OCI-LY1 (cell line): ENCODE data around the gene ATF7IP.

Experiments used
- H2AFZ ChIP-seq: fragments of 200-600 bp; sonication (generic), shearing (Covaris generic); 2 replicates; pipeline ENCODE4 v1.6.0; 2014; ENCODE audit warnings: antibody characterized with exemption, mild to moderate bottlenecking, low read length
- H3F3A ChIP-seq: fragments of 200-600 bp; sonication (generic), shearing (Covaris generic); 2 replicates; pipeline ENCODE4 v1.6.0; 2014; ENCODE audit warnings: mild to moderate bottlenecking, antibody characterized with exemption, low read length, moderate library complexity; ENCODE audit not compliant: insufficient read depth
- H3K27ac ChIP-seq: fragments of 200-600 bp; sonication (generic); 2 replicates; pipeline ENCODE4 v1.5.1; 2014; ENCODE audit warnings: low read length, mixed run types, mild to moderate bottlenecking, low read depth; ENCODE audit not compliant: poor library complexity, severe bottlenecking
- H3K27me3 ChIP-seq: fragments of 200-600 bp; sonication (generic); 2 replicates; pipeline ENCODE4 v1.6.0; 2014; ENCODE audit warnings: antibody characterized with exemption, mild to moderate bottlenecking, low read length, moderate library complexity; ENCODE audit not compliant: insufficient read depth
- H3K36me3 ChIP-seq: fragments of 200-600 bp; sonication (generic); 2 replicates; pipeline ENCODE4 v1.6.1; 2014; ENCODE audit warnings: mild to moderate bottlenecking, antibody characterized with exemption, low read length, moderate library complexity, mixed read lengths; ENCODE audit not compliant: insufficient read depth
- H3K4me1 ChIP-seq: fragments of 200-600 bp; sonication (generic); 2 replicates; pipeline ENCODE4 v1.5.1; 2014; ENCODE audit warnings: mild to moderate bottlenecking, low read length, moderate library complexity; ENCODE audit not compliant: insufficient read depth, severe bottlenecking
- H3K4me2 ChIP-seq: fragments of 200-600 bp; sonication (generic), shearing (Covaris generic); 2 replicates; pipeline ENCODE4 v1.6.1; 2014; ENCODE audit warnings: low read length
- H3K4me3 ChIP-seq: fragments of 200-600 bp; sonication (generic); 2 replicates; pipeline ENCODE4 v1.5.1; 2014; ENCODE audit warnings: low read length, low read depth, mild to moderate bottlenecking, mixed read lengths; ENCODE audit not compliant: poor library complexity, severe bottlenecking
- H3K79me2 ChIP-seq: fragments of 200-600 bp; shearing (Covaris generic); 2 replicates; pipeline ENCODE4 v1.6.1; 2016; ENCODE audit warnings: mixed run types, low read length, mixed read lengths; ENCODE audit not compliant: insufficient read depth
- H3K9ac ChIP-seq: fragments of 200-600 bp; sonication (generic), shearing (Covaris generic); 2 replicates; pipeline ENCODE4 v1.6.1; 2014; ENCODE audit warnings: mild to moderate bottlenecking, low read length, mixed read lengths
- H3K9me2 ChIP-seq: fragments of 200-600 bp; sonication (generic), shearing (Covaris generic); 2 replicates; pipeline ENCODE4 v1.6.1; 2014; ENCODE audit warnings: low read depth, mild to moderate bottlenecking, low read length, mixed read lengths
- H3K9me3 ChIP-seq: fragments of 200-600 bp; shearing (Covaris generic); 2 replicates; pipeline ENCODE4 v1.6.1; 2014; ENCODE audit warnings: low read length, mixed read lengths
- H4K20me1 ChIP-seq: fragments of 200-600 bp; sonication (generic), shearing (Covaris generic); 2 replicates; pipeline ENCODE4 v1.6.0; 2016; ENCODE audit warnings: mild to moderate bottlenecking, low read length; ENCODE audit not compliant: insufficient read depth
- EZH2 ChIP-seq: fragments of 200-600 bp; sonication (generic), shearing (Covaris generic); IDR thresholded peaks from 2 replicates; pipeline ENCODE4 v1.8.0; 2017; ENCODE audit warnings: borderline replicate concordance, mixed run types, mild to moderate bottlenecking, antibody characterized with exemption, low read length, moderate library complexity, mixed read lengths
- TF ChIP-seq, protein P1 (sequence below): fragments of 200-600 bp; sonication (generic), shearing (Covaris generic); IDR thresholded peaks from 2 replicates; pipeline ENCODE4 v1.5.1; 2017; ENCODE audit warnings: mild to moderate bottlenecking, antibody characterized with exemption, low read length, moderate library complexity, mixed read lengths

Gene ATF7IP

DNA sequence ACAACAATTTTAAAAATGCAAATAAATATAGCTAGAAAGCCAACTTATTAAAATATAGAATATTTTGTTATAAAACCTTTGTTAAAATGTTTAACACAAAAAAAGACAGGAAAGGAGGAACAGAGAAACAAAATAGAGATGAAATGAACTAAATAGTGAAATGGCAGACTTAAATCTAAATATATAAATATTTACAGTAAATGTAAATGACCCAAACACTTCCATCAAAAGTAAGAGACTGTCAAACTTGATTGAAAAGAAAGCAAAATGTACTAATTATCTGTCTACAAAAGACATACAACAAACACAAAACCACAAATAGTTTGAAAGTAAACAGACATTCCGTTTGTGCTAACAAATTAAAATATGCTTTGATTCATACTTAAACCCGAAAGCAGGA, 160.5 kb downstream of the ATF7IP start:
- H4K20me1 ChIP-seq, result no peaks in the 10 kb centered on the region
- no peak overlapping the region for H3K9ac ChIP-seq
- H3K4me1 ChIP-seq, result no peaks in the 10 kb centered on the region
- H3K4me2 ChIP-seq, result no peak overlapping the region
- H3K27me3 ChIP-seq, result no peaks in the 10 kb centered on the region
- H3F3A ChIP-seq, result no peaks in the 10 kb centered on the region
- H3K36me3 ChIP-seq, result no peaks in the 10 kb centered on the region; the same call in 1 of the 2 replicates
- H2AFZ ChIP-seq, result no peak overlapping the region
- H3K4me3 ChIP-seq, result no peak overlapping the region
- H3K27ac ChIP-seq, result no peak overlapping the region
- H3K9me3 ChIP-seq, result peaks cover 18% of the 10 kb centered on the region
- H3K79me2 ChIP-seq, result no peaks in the 10 kb centered on the region
- no peaks in the 10 kb centered on the region for H3K9me2 ChIP-seq
- TF ChIP-seq, protein P1, sequence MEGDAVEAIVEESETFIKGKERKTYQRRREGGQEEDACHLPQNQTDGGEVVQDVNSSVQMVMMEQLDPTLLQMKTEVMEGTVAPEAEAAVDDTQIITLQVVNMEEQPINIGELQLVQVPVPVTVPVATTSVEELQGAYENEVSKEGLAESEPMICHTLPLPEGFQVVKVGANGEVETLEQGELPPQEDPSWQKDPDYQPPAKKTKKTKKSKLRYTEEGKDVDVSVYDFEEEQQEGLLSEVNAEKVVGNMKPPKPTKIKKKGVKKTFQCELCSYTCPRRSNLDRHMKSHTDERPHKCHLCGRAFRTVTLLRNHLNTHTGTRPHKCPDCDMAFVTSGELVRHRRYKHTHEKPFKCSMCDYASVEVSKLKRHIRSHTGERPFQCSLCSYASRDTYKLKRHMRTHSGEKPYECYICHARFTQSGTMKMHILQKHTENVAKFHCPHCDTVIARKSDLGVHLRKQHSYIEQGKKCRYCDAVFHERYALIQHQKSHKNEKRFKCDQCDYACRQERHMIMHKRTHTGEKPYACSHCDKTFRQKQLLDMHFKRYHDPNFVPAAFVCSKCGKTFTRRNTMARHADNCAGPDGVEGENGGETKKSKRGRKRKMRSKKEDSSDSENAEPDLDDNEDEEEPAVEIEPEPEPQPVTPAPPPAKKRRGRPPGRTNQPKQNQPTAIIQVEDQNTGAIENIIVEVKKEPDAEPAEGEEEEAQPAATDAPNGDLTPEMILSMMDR, result no peak
- TF ChIP-seq EZH2, result no peak

GRCh38 chr12:14532152-14532551, 166.7 kb downstream of the ATF7IP start:
- no peak overlapping the region for H3K4me3 ChIP-seq
- H3K9me3 ChIP-seq, result no peaks in the 10 kb centered on the region
- H3K27ac ChIP-seq, result no peak overlapping the region
- H3K9me2 ChIP-seq, result no peaks in the 10 kb centered on the region
- TF ChIP-seq EZH2, result no peak
- TF ChIP-seq, protein P1, result no peak
- no peaks in the 10 kb centered on the region for H4K20me1 ChIP-seq
- 0 out of 2 replicates have a peak overlapping the region, but pooled peaks have one; percentile 41 for H2AFZ ChIP-seq
- no peaks in the 10 kb centered on the region for H3K27me3 ChIP-seq
- no peaks in the 10 kb centered on the region for H3K36me3 ChIP-seq
- H3F3A ChIP-seq, result no peaks in the 10 kb centered on the region
- no peak overlapping the region for H3K4me2 ChIP-seq
- no peak overlapping the region for H3K9ac ChIP-seq
- H3K4me1 ChIP-seq, result peaks cover 4% of the 10 kb centered on the region
- H3K79me2 ChIP-seq, result no peaks in the 10 kb centered on the region

DNA sequence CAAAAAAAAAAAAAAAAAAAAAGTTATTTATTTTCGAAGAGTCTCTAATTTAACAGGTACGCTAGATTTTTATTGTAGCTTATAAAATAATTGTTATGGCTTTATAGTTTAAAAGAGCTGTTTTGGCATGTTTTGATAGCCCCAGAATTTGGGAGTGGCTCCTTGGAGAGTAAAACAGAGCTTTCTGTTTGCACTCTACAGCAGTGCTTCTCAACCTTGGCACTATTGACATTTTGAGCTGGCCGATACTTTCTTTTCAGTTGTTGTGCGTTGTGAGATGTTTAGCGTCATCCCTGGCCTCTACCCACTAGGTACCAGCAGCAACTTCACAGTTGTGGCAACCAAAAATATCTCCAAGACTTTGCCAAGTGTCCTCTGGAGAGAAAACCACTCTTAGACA, 171.6 kb downstream of the ATF7IP start:
- H3K79me2 ChIP-seq, result no peaks in the 10 kb centered on the region
- H3K9me3 ChIP-seq, result no peaks in the 10 kb centered on the region
- H3K9ac ChIP-seq, result no peak overlapping the region
- H3K27ac ChIP-seq, result no peak overlapping the region
- H3K4me2 ChIP-seq, result no peak overlapping the region
- H3K9me2 ChIP-seq, result no peaks in the 10 kb centered on the region
- H3K4me1 ChIP-seq, result peaks cover 9% of the 10 kb centered on the region
- H3K36me3 ChIP-seq, result no peaks in the 10 kb centered on the region
- H3F3A ChIP-seq, result no peaks in the 10 kb centered on the region
- no peak overlapping the region for H2AFZ ChIP-seq
- TF ChIP-seq, protein P1, result no peak
- no peak for TF ChIP-seq EZH2
- no peak overlapping the region for H3K4me3 ChIP-seq
- no peaks in the 10 kb centered on the region for H4K20me1 ChIP-seq
- H3K27me3 ChIP-seq, result no peaks in the 10 kb centered on the region
